ENCODE data around the gene RASA3. TPM values are rescaled to one million over a fixed set of nuclear protein-coding genes. Genes with fewer than 3 reads are reported as not detected.

The RASA3 gene
- total and polyA plus RNA-seq, 2 of the 4 experiments (the other 2 are of a cell fraction), result 21.0 to 31.4 TPM

- peak overlapping the region; percentile 65 for H4K91ac ChIP-seq (ENCODE audit: insufficient read depth, low read depth, low read length)
- H2AK9ac ChIP-seq (replicated peaks; ENCODE audit: low read depth, low read length, poor library complexity), result no peak overlapping the region
- WGBS, 2 experiments (ENCODE audit: extremely low coverage in 2 of 2, insufficient read length in 1 of 2), result 94% methylated on average over 7 of the region's 18 CpGs; no CpG with 5 or more reads in 1 of the 2 experiments
- H3K4ac ChIP-seq (ENCODE audit: low read depth, low read length), result peak overlapping the region; percentile 91
- no peak for DNase-seq
- peak overlapping the region; percentile 84 for H3K14ac ChIP-seq (replicated peaks; ENCODE audit: low read depth, low read length)
- H3K4me3 ChIP-seq (ENCODE audit: insufficient read depth, low read depth, low read length), result no peak overlapping the region
- peak overlapping the region; percentile 64; the same call in 1 of the 2 replicates for H2BK20ac ChIP-seq (ENCODE audit: low read depth, low read length)
- H2BK5ac ChIP-seq (ENCODE audit: low read depth, low read length, poor library complexity, severe bottlenecking), result peak overlapping the region; percentile 81
- H3K4me2 ChIP-seq (ENCODE audit: low read depth, low read length), result no peak overlapping the region
- no peak overlapping the region for H3K9ac ChIP-seq (ENCODE audit: low read depth, low read length)
- POLR2A ChIA-PET (ENCODE audit: unreplicated experiment), result no interaction called here
- H3K9me3 ChIP-seq (ENCODE audit: control insufficient read depth, insufficient read depth, low read length), result no peaks in the 10 kb centered on the region
- peaks cover 59% of the 10 kb centered on the region for H3K4me1 ChIP-seq (ENCODE audit: control insufficient read depth, insufficient read depth, low read length)
- H3K23ac ChIP-seq (ENCODE audit: low read depth, low read length), result peak overlapping the region; percentile 91
- peaks cover 11 to 75% of the 10 kb centered on the region in 2 experiments; a peak in 3 of 4 replicates for H3K79me1 ChIP-seq (ENCODE audit: low read depth in 1 of 2, low read length in 2 of 2)
- CTCF ChIA-PET, result no interaction called here
- no peak for ATAC-seq (ENCODE audit: low read depth)
- H4K5ac ChIP-seq (ENCODE audit: low read depth, low read length), result peak overlapping the region; percentile 51
- peak overlapping the region; percentile 24; the same call in 1 of the 2 replicates for H3K56ac ChIP-seq (ENCODE audit: extremely low read depth, insufficient read depth, low read length)
- peak overlapping the region; percentile 99 for H2BK15ac ChIP-seq (ENCODE audit: low read depth, low read length)
- H3K27me3 ChIP-seq (ENCODE audit: control insufficient read depth, insufficient read depth, low read length), result no peaks in the 10 kb centered on the region
- in situ Hi-C loops (cut with MboI; ENCODE audit: low sequenced_read_pairs), result no loop called here
- peak overlapping the region; percentile 54; the same call in 1 of the 2 replicates for H3K18ac ChIP-seq (ENCODE audit: low read depth, low read length)
- H2AFZ ChIP-seq (replicated peaks; ENCODE audit: low read length, poor library complexity), result no peak overlapping the region
- peak overlapping the region; percentile 99 for H2AK5ac ChIP-seq (ENCODE audit: low read depth, low read length)
- H3K27ac ChIP-seq (ENCODE audit: insufficient read depth, low read length), result peak overlapping the region; percentile 70
- intact Hi-C loops (cut with micrococcal nuclease), result no loop called here
- H4K8ac ChIP-seq (ENCODE audit: low read depth in 2 of 2, low read length in 2 of 2), result peak overlapping the region; percentile 29 to 82; a peak in 3 of 4 replicates
- peak overlapping the region; percentile 77 for H2BK120ac ChIP-seq (ENCODE audit: low read depth, low read length)
- dilution Hi-C loops (cut with HindIII; ENCODE audit: low sequenced_read_pairs, unreplicated experiment), result no loop called here
- TF ChIP-seq BHLHE40 (IDR thresholded peaks at IDR 0.05; ENCODE audit: low read depth, low read length) (no peak), SMC3 (IDR thresholded peaks at IDR 0.05; ENCODE audit: low read depth, low read length) (no peak), FOS (IDR thresholded peaks at IDR 0.05; ENCODE audit: low read depth, low read length) (no peak), ELK1 (IDR thresholded peaks at IDR 0.05; ENCODE audit: borderline replicate concordance, low read depth, low read length) (no peak), RCOR1 (IDR thresholded peaks at IDR 0.05; ENCODE audit: insufficient replicate concordance, low read length) (no peak), MXI1 (IDR thresholded peaks at IDR 0.05; ENCODE audit: borderline replicate concordance, low read depth, low read length) (no peak), CEBPB (IDR thresholded peaks at IDR 0.05; ENCODE audit: low read depth, low read length) (no peak), MAZ (IDR thresholded peaks at IDR 0.05; ENCODE audit: borderline replicate concordance, low read depth, low read length) (no peak)
- no TSS peak for BruUV-seq (replicated peaks)
- peaks cover 14% of the 10 kb centered on the region for H4K20me1 ChIP-seq (ENCODE audit: insufficient read depth, low read length)
- H3K36me3 ChIP-seq (ENCODE audit: control insufficient read depth, insufficient read depth, low read length), result peaks cover 6% of the 10 kb centered on the region
- peaks cover 35% of the 10 kb centered on the region for H3K9me1 ChIP-seq (ENCODE audit: insufficient read depth, low read length)
Observed at GRCh38 chr13:114114006-114114640, 18.3 kb downstream of the RASA3 start.

Measured in IMR-90 (cell line).